ENCODE results near the gene DIPK1C.

The DIPK1C gene

GRCh38 chr18:74480149-74480651 lies 23.1 kb upstream of the DIPK1C start:
- no peak for DNase-seq

GRCh38 chr18:74479486-74480148 lies 22.5 kb upstream of the DIPK1C start:
- no peak for DNase-seq

- DNase-seq: no peak
Observed at GRCh38 chr18:74478880-74479279, 21.8 kb upstream of the DIPK1C start.

- DNase-seq: no peak
Observed at GRCh38 chr18:74478316-74478715, 21.2 kb upstream of the DIPK1C start.

- peak in 1 of 2 experiments; percentile 31 for DNase-seq
Observed at GRCh38 chr18:74477771-74478170, 20.7 kb upstream of the DIPK1C start.

GRCh38 chr18:74476140-74476539 lies 19.0 kb upstream of the DIPK1C start:
- DNase-seq: no peak

- no peak for DNase-seq
Observed at GRCh38 chr18:74473976-74474640, 17.0 kb upstream of the DIPK1C start.

- no peak for DNase-seq
Observed at GRCh38 chr18:74472312-74472711, 15.2 kb upstream of the DIPK1C start.

GRCh38 chr18:74468547-74469061 lies 11.5 kb upstream of the DIPK1C start:
- no peak for DNase-seq

GRCh38 chr18:74465775-74466174 lies 8.7 kb upstream of the DIPK1C start:
- peak in 1 of 2 experiments; percentile 1 for DNase-seq

- DNase-seq: no peak
Observed at GRCh38 chr18:74463983-74464382, 6.9 kb upstream of the DIPK1C start.

- peak in 1 of 2 experiments; percentile 1 for DNase-seq
Observed at GRCh38 chr18:74463254-74463653, 6.1 kb upstream of the DIPK1C start.

- no peak for DNase-seq
Observed at GRCh38 chr18:74460825-74461224, 3.7 kb upstream of the DIPK1C start.

GRCh38 chr18:74459889-74460288 lies 2.8 kb upstream of the DIPK1C start:
- no peak for DNase-seq

- DNase-seq: peak in 1 of 2 experiments; percentile 10
Observed at GRCh38 chr18:74457725-74458421, 765 bp upstream of the DIPK1C start.

- peak; percentile 25 to 35 for DNase-seq
Observed at GRCh38 chr18:74456349-74457042, 612 bp downstream of the DIPK1C start.

GRCh38 chr18:74456017-74456348 lies 1.1 kb downstream of the DIPK1C start:
- peak in 1 of 2 experiments; percentile 16 for DNase-seq

GRCh38 chr18:74455386-74455785 lies 1.7 kb downstream of the DIPK1C start:
- no peak for DNase-seq

GRCh38 chr18:74454279-74454751 lies 2.8 kb downstream of the DIPK1C start:
- peak in 1 of 2 experiments; percentile 7 for DNase-seq

- no peak for DNase-seq
Observed at GRCh38 chr18:74453642-74454198, 3.4 kb downstream of the DIPK1C start.

GRCh38 chr18:74453016-74453566 lies 4.0 kb downstream of the DIPK1C start:
- no peak for DNase-seq

GRCh38 chr18:74451148-74451547 lies 6.0 kb downstream of the DIPK1C start:
- no peak for DNase-seq
